Neutrophil (primary cell): ENCODE data around the gene PTPRQ.

ENCODE experiments used
- H3K27ac ChIP-seq: fragments of 200-600 bp; sonication (generic); 2 replicates; pipeline ENCODE4 v1.5.1; 2016; ENCODE audit warnings: mild to moderate bottlenecking, moderate library complexity
- H3K27me3 ChIP-seq: fragments of 200-600 bp; sonication (generic); 2 replicates; pipeline ENCODE4 v1.6.0; 2016; ENCODE audit warnings: mild to moderate bottlenecking
- H3K36me3 ChIP-seq: fragments of 200-600 bp; sonication (generic); 2 replicates; pipeline ENCODE4 v1.5.1; 2017
- H3K4me1 ChIP-seq, 2 experiments: fragments of 200-600 bp in 1 of 2; sonication (generic) in 1 of 2; 1 replicate in 1 of 2; 2 replicates in 1 of 2; pipeline versions ENCODE4 v1.5.1 to v1.6.1; 2013 to 2016; ENCODE audit warnings: low read depth in 1 of 2, low read length in 1 of 2, mild to moderate bottlenecking in 1 of 2, moderate library complexity in 1 of 2; ENCODE audit not compliant: control insufficient read depth in 1 of 2, insufficient read depth in 1 of 2
- H3K4me3 ChIP-seq, 2 experiments: fragments of 200-600 bp in 1 of 2; sonication (generic) in 1 of 2; 1 replicate in 1 of 2; 2 replicates in 1 of 2; pipeline ENCODE4 v1.5.1; 2013 to 2016; ENCODE audit warnings: low read depth in 1 of 2, low read length in 1 of 2, mild to moderate bottlenecking in 1 of 2, moderate library complexity in 1 of 2
- H3K9me3 ChIP-seq: fragments of 200-600 bp; sonication (generic); 2 replicates; pipeline ENCODE4 v1.5.1; 2016
- CTCF ChIP-seq: fragments of 200-600 bp; sonication (generic); IDR thresholded peaks from 2 replicates; pipeline ENCODE4 v1.5.1; 2016; ENCODE audit warnings: antibody characterized with exemption

The PTPRQ gene

GRCh38 chr12:80443974-80444666, at the start of gene PTPRQ:
TSS of gene PTPRQ (plus strand) at chr12:80444235. CDS start at chr12:80444346, 111 bp downstream.
- H3K4me3 ChIP-seq = no peak within 1 kb of the TSS
- no peak for TF ChIP-seq CTCF
- H3K27ac ChIP-seq = no peak within 1 kb of the TSS
- H3K36me3 ChIP-seq = no peaks in the 10 kb centered on the region
- H3K4me1 ChIP-seq = no peaks in the 10 kb centered on the region
- H3K27me3 ChIP-seq = no peaks in the 10 kb centered on the region
- H3K9me3 ChIP-seq = no peaks in the 10 kb centered on the region

- H3K4me1 ChIP-seq = no peaks in the 10 kb centered on the region
- no peaks in the 10 kb centered on the region for H3K36me3 ChIP-seq
- no peaks in the 10 kb centered on the region for H3K9me3 ChIP-seq
- H3K27ac ChIP-seq = no peak overlapping the region
- peaks cover 33% of the 10 kb centered on the region for H3K27me3 ChIP-seq
- no peak for TF ChIP-seq CTCF
- H3K4me3 ChIP-seq = no peak overlapping the region
These were observed 43.5 kb upstream of the PTPRQ start for GRCh38 chr12:80400571-80400991.

GRCh38 chr12:80401191-80401590, 42.8 kb upstream of the PTPRQ start:
- Histone ChIP-seq H3K27ac (no peak overlapping the region), H3K36me3 (no peaks in the 10 kb centered on the region), H3K4me1 (no peaks in the 10 kb centered on the region), H3K27me3 (peaks cover 33% of the 10 kb centered on the region), H3K4me3 (no peak overlapping the region), H3K9me3 (no peaks in the 10 kb centered on the region)
- no peak for TF ChIP-seq CTCF

GRCh38 chr12:80404629-80405028, 39.4 kb upstream of the PTPRQ start:
- H3K9me3 ChIP-seq = no peaks in the 10 kb centered on the region
- no peaks in the 10 kb centered on the region for H3K36me3 ChIP-seq
- no peaks in the 10 kb centered on the region for H3K4me1 ChIP-seq
- peaks cover 31% of the 10 kb centered on the region for H3K27me3 ChIP-seq
- TF ChIP-seq CTCF = no peak
- no peak overlapping the region for H3K4me3 ChIP-seq
- no peak overlapping the region for H3K27ac ChIP-seq

- peaks cover 15% of the 10 kb centered on the region for H3K27me3 ChIP-seq
- no peaks in the 10 kb centered on the region for H3K36me3 ChIP-seq
- H3K4me1 ChIP-seq = no peaks in the 10 kb centered on the region
- H3K9me3 ChIP-seq = no peaks in the 10 kb centered on the region
- H3K27ac ChIP-seq = no peak overlapping the region
- no peak for TF ChIP-seq CTCF
- H3K4me3 ChIP-seq = no peak overlapping the region
These were observed 37.8 kb upstream of the PTPRQ start for GRCh38 chr12:80406253-80406652.
